DOHH2 (cell line): ENCODE results near the gene PDCD7.

Experiments used
- H3F3A ChIP-seq: fragments of 200-600 bp; sonication (generic), shearing (Covaris generic); 2 replicates; pipeline ENCODE4 v1.6.0; 2016; ENCODE audit warnings: antibody characterized with exemption, mild to moderate bottlenecking; ENCODE audit not compliant: control insufficient read depth, insufficient read depth
- H3K27ac ChIP-seq: fragments of 200-600 bp; sonication (generic); 2 replicates; pipeline ENCODE4 v1.5.1; 2014; ENCODE audit warnings: low read depth, mild to moderate bottlenecking, low read length, moderate library complexity
- H3K27me3 ChIP-seq: fragments of 200-600 bp; sonication (generic); 2 replicates; pipeline ENCODE4 v1.6.1; 2014; ENCODE audit warnings: mild to moderate bottlenecking, low read length, mixed read lengths; ENCODE audit not compliant: control insufficient read depth
- H3K36me3 ChIP-seq: fragments of 200-600 bp; sonication (generic); 2 replicates; pipeline ENCODE4 v1.6.1; 2014; ENCODE audit warnings: mild to moderate bottlenecking, low read length, moderate library complexity, mixed read lengths; ENCODE audit not compliant: control insufficient read depth
- H3K4me1 ChIP-seq: fragments of 200-600 bp; sonication (generic); 2 replicates; pipeline ENCODE4 v1.6.1; 2014; ENCODE audit warnings: mild to moderate bottlenecking, low read length, mixed read lengths; ENCODE audit not compliant: control insufficient read depth
- H3K4me2 ChIP-seq: fragments of 200-600 bp; sonication (generic); 2 replicates; pipeline ENCODE4 v1.6.0; 2014; ENCODE audit warnings: mild to moderate bottlenecking, low read length, moderate library complexity
- H3K4me3 ChIP-seq: fragments of 200-600 bp; sonication (generic); 2 replicates; pipeline ENCODE4 v1.5.1; 2014; ENCODE audit warnings: mild to moderate bottlenecking, low read length, mixed read lengths
- H3K79me2 ChIP-seq: fragments of 200-600 bp; sonication (generic); 2 replicates; pipeline ENCODE4 v1.6.1; 2014; ENCODE audit warnings: mild to moderate bottlenecking, low read length, mixed read lengths; ENCODE audit not compliant: control insufficient read depth
- H3K9me2 ChIP-seq: fragments of 200-600 bp; sonication (generic); replicated peaks from 2 replicates; pipeline ENCODE4 v1.6.1; 2014; ENCODE audit warnings: mild to moderate bottlenecking, low read length, mixed read lengths; ENCODE audit not compliant: control insufficient read depth
- H3K9me3 ChIP-seq: fragments of 200-600 bp; sonication (generic); 2 replicates; pipeline ENCODE4 v1.6.1; 2014; ENCODE audit warnings: antibody characterized with exemption, low read length, mixed read lengths; ENCODE audit not compliant: control insufficient read depth, insufficient read depth
- H4K20me1 ChIP-seq: fragments of 200-600 bp; sonication (generic); 2 replicates; pipeline ENCODE4 v1.6.0; 2014; ENCODE audit warnings: low read depth, mild to moderate bottlenecking, antibody characterized with exemption, low read length, moderate library complexity; ENCODE audit not compliant: control insufficient read depth, insufficient read depth
- EZH2phosphoT487 ChIP-seq: fragments of 200-600 bp; sonication (generic); IDR thresholded peaks from 2 replicates; pipeline ENCODE4 v1.6.1; 2017; ENCODE audit warnings: borderline replicate concordance, mild to moderate bottlenecking, antibody characterized with exemption, low read length, moderate library complexity, mixed read lengths
- TF ChIP-seq, protein P1 (sequence below): fragments of 200-600 bp; sonication (generic); IDR thresholded peaks from one replicate; pipeline ENCODE4 v1.5.1; 2014; ENCODE audit warnings: antibody characterized with exemption, mild to moderate bottlenecking, low read depth, low read length; ENCODE audit not compliant: poor library complexity, severe bottlenecking

PDCD7 gene

DNA sequence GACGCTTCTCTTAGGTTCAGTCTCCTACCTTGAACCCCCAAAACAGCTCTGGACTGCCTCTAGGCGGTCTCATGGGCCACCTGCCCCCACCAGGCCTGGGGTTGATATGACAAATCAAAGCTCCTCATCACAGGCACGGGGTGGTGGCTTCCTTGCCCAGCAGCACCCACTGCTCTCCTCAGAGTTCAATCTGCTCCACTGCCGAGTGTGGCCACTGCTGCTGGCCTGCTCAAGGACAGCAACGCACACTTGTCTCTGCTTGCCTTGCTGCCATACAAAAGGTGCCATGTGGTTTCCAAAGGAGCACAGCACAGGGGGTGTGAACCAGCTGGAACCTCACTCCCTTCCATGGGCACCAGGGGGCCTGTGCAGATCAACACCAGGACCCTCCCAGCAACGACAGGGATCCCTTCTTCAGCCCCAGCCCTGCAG is 46.9 kb downstream of the PDCD7 start:
- Histone ChIP-seq H3K4me1 (no peaks in the 10 kb centered on the region), H3K9me2 (no peaks in the 10 kb centered on the region), H3K4me3 (no peak overlapping the region)

DNA sequence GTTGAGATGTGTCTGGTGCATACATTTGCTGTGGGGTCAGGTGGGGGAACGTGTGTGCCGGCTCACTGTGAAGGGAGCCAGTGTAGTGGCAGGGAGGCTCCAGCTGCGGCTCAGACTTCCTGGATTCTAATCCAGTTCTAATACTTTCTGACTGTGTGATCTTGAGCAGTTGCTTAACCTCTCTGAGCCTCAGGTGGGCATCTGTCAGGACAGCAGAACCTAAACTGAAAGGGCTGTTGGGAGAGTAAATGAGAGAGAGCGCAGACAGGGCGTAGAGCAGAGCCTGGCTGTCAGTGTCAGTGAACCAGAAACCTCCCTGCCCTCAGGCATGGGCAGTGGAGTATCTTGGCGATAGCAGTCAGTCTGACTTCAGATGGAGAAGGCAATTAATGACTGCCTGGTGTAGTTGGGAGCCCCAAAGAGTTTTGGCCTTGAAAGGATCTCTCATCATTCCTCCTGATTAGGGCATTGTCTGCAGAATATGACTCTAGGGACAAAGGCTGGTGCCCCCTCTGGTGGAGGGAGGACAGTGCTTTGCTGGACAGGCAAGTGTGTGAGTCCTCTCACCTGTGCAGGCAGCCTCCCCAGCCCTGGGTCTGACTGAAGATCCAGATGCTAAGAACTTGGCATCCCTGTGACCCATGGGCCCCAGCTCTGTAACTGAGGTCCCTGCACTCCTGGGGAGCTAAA is 47.5 kb downstream of the PDCD7 start:
- TF ChIP-seq EZH2phosphoT487, result no peak
- TF ChIP-seq, protein P1, sequence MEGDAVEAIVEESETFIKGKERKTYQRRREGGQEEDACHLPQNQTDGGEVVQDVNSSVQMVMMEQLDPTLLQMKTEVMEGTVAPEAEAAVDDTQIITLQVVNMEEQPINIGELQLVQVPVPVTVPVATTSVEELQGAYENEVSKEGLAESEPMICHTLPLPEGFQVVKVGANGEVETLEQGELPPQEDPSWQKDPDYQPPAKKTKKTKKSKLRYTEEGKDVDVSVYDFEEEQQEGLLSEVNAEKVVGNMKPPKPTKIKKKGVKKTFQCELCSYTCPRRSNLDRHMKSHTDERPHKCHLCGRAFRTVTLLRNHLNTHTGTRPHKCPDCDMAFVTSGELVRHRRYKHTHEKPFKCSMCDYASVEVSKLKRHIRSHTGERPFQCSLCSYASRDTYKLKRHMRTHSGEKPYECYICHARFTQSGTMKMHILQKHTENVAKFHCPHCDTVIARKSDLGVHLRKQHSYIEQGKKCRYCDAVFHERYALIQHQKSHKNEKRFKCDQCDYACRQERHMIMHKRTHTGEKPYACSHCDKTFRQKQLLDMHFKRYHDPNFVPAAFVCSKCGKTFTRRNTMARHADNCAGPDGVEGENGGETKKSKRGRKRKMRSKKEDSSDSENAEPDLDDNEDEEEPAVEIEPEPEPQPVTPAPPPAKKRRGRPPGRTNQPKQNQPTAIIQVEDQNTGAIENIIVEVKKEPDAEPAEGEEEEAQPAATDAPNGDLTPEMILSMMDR, result peak; percentile 54
- no peaks in the 10 kb centered on the region for H3K4me1 ChIP-seq
- no peaks in the 10 kb centered on the region for H3K9me2 ChIP-seq
- H3K9me3 ChIP-seq, result no peaks in the 10 kb centered on the region
- H3K27me3 ChIP-seq, result peaks cover 47% of the 10 kb centered on the region
- no peak overlapping the region for H3K4me2 ChIP-seq
- H3F3A ChIP-seq, result no peaks in the 10 kb centered on the region
- H3K36me3 ChIP-seq, result no peaks in the 10 kb centered on the region
- H3K79me2 ChIP-seq, result no peaks in the 10 kb centered on the region
- no peak overlapping the region for H3K27ac ChIP-seq
- H3K4me3 ChIP-seq, result no peak overlapping the region
- H4K20me1 ChIP-seq, result no peaks in the 10 kb centered on the region

More for the DNA sequence above, 46.9 kb downstream of the PDCD7 start:
- TF ChIP-seq EZH2phosphoT487, result no peak
- TF ChIP-seq, protein P1, result peak; percentile 47
- Histone ChIP-seq H3K79me2 (no peaks in the 10 kb centered on the region), H3K27ac (no peak overlapping the region), H3K4me2 (no peak overlapping the region), H3F3A (no peaks in the 10 kb centered on the region), H3K27me3 (peaks cover 41% of the 10 kb centered on the region), H3K36me3 (no peaks in the 10 kb centered on the region), H3K9me3 (no peaks in the 10 kb centered on the region), H4K20me1 (no peaks in the 10 kb centered on the region)

DNA sequence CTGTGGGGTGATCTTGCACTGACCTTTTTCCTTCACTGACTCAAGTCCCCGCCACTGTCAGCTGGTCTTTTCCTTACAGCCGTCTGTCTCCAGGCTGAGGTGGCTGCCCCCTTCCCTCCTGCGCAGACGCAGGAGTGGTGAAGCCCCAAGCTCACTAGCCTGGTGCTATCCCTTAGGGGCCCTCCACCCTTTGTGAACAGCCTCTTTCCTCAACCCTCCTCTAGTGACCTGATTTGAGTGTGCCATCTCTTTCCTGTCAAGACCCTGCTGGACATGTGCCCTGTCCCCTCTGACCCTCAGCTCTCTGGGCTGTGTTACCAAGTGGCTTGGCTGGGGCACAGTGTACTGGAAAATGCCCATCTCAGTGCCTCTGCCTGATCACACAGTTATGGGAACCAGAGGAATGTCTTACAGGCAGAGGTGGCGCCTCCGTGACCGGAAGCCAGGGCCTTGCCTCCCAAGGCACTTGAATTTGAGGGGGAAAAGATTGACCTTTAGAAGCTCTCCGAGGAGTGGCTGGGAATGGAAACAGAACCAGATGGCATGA is 48.3 kb downstream of the PDCD7 start:
- Histone ChIP-seq H3F3A (no peaks in the 10 kb centered on the region), H3K4me2 (no peak overlapping the region), H3K9me2 (no peaks in the 10 kb centered on the region), H3K4me3 (no peak overlapping the region), H3K36me3 (no peaks in the 10 kb centered on the region), H4K20me1 (no peaks in the 10 kb centered on the region), H3K4me1 (no peaks in the 10 kb centered on the region), H3K27ac (no peak overlapping the region), H3K79me2 (no peaks in the 10 kb centered on the region), H3K27me3 (peaks cover 51% of the 10 kb centered on the region), H3K9me3 (no peaks in the 10 kb centered on the region)
- no peak for TF ChIP-seq EZH2phosphoT487
- TF ChIP-seq, protein P1, result no peak
